Ishikawa (cell line): ENCODE results near the gene AK5.

Experiments used
- CEBPB ChIP-seq: IDR thresholded peaks from 2 replicates; pipeline ENCODE4 v1.6.1; 2012
- CREB1 ChIP-seq: IDR thresholded peaks from 2 replicates; pipeline ENCODE4 v1.6.1; 2012; ENCODE audit warnings: low read depth
- EGR1 ChIP-seq: IDR thresholded peaks from 2 replicates; pipeline ENCODE4 v1.6.1; 2012
- EP300 ChIP-seq: IDR thresholded peaks from 2 replicates; pipeline ENCODE4 v1.6.1; 2012; ENCODE audit warnings: borderline replicate concordance
- MAX ChIP-seq: IDR thresholded peaks from 2 replicates; pipeline ENCODE4 v1.6.1; 2012
- NFIC ChIP-seq: IDR thresholded peaks from 2 replicates; pipeline ENCODE4 v1.6.1; 2012
- RAD21 ChIP-seq: IDR thresholded peaks from 2 replicates; pipeline ENCODE4 v1.6.1; 2012; ENCODE audit warnings: low read depth
- REST ChIP-seq: IDR thresholded peaks from 2 replicates; pipeline ENCODE4 v1.6.1; 2012; ENCODE audit warnings: low read depth, mild to moderate bottlenecking
- TAF1 ChIP-seq: IDR thresholded peaks from 2 replicates; pipeline ENCODE4 v1.6.1; 2012; ENCODE audit warnings: low read depth, mild to moderate bottlenecking
- TEAD4 ChIP-seq: IDR thresholded peaks from 2 replicates; pipeline ENCODE4 v1.6.1; 2012
- USF1 ChIP-seq: IDR thresholded peaks from 2 replicates; pipeline ENCODE4 v1.6.1; 2012
- YY1 ChIP-seq: IDR thresholded peaks from 2 replicates; pipeline ENCODE4 v1.6.1; 2012; ENCODE audit warnings: low read depth

DNA sequence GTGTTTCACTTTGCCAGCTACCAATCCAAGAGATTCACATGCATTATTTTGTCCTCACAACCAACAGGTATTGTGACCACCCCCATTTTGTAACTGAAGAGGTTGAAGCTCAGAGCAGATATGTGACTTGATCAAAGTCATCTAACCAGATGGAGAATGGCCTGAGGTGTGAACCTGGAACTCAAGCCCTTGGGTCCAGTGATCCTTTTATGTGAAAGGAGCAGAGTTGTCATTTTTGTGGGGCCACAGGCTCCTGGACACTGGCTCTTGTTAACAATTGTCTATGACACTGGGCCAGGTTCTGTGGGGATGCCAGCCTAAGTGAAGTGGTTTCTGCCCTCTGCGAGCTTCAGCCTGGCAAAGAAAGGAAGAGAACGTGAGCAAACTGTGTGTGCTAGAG lies 228.1 kb downstream of the AK5 start:
- TF ChIP-seq NFIC (no peak), REST (no peak), USF1 (no peak), YY1 (no peak), TEAD4 (no peak), TAF1 (no peak), EP300 (no peak), RAD21 (no peak), MAX (no peak), EGR1 (no peak), CEBPB (no peak), CREB1 (no peak)
